NK-92 (cell line): ENCODE results near the gene CHST15.
"Not testable (repeated sequence)": the region's sequence is repeated elsewhere in the genome, so short reads cannot be mapped to it uniquely, and the experiment has no call there.

ENCODE experiments used
- DNase-seq: peaks from one replicate; lab custom pipeline; 2025; ENCODE audit not compliant: unreplicated experiment; lab: John Stamatoyannopoulos, UW

CHST15 gene

GRCh38 chr10:124124123-124124768, 30.8 kb upstream of the CHST15 start:
- no peak for DNase-seq

GRCh38 chr10:124123156-124123555, 29.8 kb upstream of the CHST15 start:
- no peak for DNase-seq

GRCh38 chr10:124122211-124122610, 28.8 kb upstream of the CHST15 start:
- DNase-seq, result no peak

GRCh38 chr10:124120410-124121061, 27.1 kb upstream of the CHST15 start:
- no peak for DNase-seq

- DNase-seq, result no peak
These were observed 26.5 kb upstream of the CHST15 start for GRCh38 chr10:124119946-124120345.

GRCh38 chr10:124119216-124119615, 25.8 kb upstream of the CHST15 start:
- DNase-seq, result no peak

GRCh38 chr10:124117833-124118232, 24.4 kb upstream of the CHST15 start:
- DNase-seq, result no peak

- DNase-seq, result no peak
These were observed 24.1 kb upstream of the CHST15 start for GRCh38 chr10:124117511-124117785.

- DNase-seq, result no peak
These were observed 23.5 kb upstream of the CHST15 start for GRCh38 chr10:124116771-124117510.

GRCh38 chr10:124114696-124115095, 21.3 kb upstream of the CHST15 start:
- DNase-seq, result no peak

GRCh38 chr10:124112891-124113580, 19.6 kb upstream of the CHST15 start:
- DNase-seq, result no peak

- DNase-seq, result no peak
These were observed 17.5 kb upstream of the CHST15 start for GRCh38 chr10:124110882-124111281.

- no peak for DNase-seq
These were observed 15.9 kb upstream of the CHST15 start for GRCh38 chr10:124109261-124109660.

GRCh38 chr10:124107072-124107471, 13.7 kb upstream of the CHST15 start:
- no peak for DNase-seq

- no peak for DNase-seq
These were observed 13.0 kb upstream of the CHST15 start for GRCh38 chr10:124106241-124106879.

GRCh38 chr10:124105594-124105993, 12.2 kb upstream of the CHST15 start:
- no peak for DNase-seq

GRCh38 chr10:124105045-124105444, 11.6 kb upstream of the CHST15 start:
- DNase-seq, result no peak

- DNase-seq, result no peak
These were observed 10.7 kb upstream of the CHST15 start for GRCh38 chr10:124104011-124104627.

GRCh38 chr10:124101351-124101750, 8.0 kb upstream of the CHST15 start:
- DNase-seq, result no peak

- DNase-seq, result not testable (repeated sequence)
These were observed 7.3 kb upstream of the CHST15 start for GRCh38 chr10:124100651-124101050.

- DNase-seq, result no peak
These were observed 6.7 kb upstream of the CHST15 start for GRCh38 chr10:124100124-124100523.
